Lower leg skin (tissue), 4 donors: Measurements from ENCODE around the gene SERPINA1. TPM values are rescaled to one million over a fixed set of nuclear protein-coding genes. Genes with fewer than 3 reads are reported as not detected.
"Not testable (repeated sequence)": the region's sequence is repeated elsewhere in the genome, so short reads cannot be mapped to it uniquely, and the experiment has no call there.

Experiments used
- DNase-seq, 2 donors: peaks; one replicate each; pipeline ENCODE4 v3.0.0-alpha.2; 2019; ENCODE audit warnings: low spot score in 2 of 2
- H3K4me3 ChIP-seq: fragments of 200-600 bp; sonication (generic); 2 replicates; pipeline ENCODE4 v1.5.1; 2017; ENCODE audit warnings: mild to moderate bottlenecking, low read depth; ENCODE audit not compliant: poor library complexity, severe bottlenecking
- POLR2A ChIP-seq, 2 donors: fragments of 450-650 bp; IDR thresholded peaks; one replicate each; pipeline ENCODE4 v1.6.1; 2016 to 2017; ENCODE audit warnings: antibody characterized with exemption in 2 of 2, mild to moderate bottlenecking in 1 of 2, moderate library complexity in 1 of 2
- WGBS, 2 donors: methylation state at CpG; one replicate each; pipeline ENCODE4 v1.1.5; 2018; 5-methylcytosine and 5-hydroxymethylcytosine counted together
- intact Hi-C: fragments of 100-400 bp; cut with DNase I; formaldehyde crosslinking; loops from one replicate; pipeline ENCODE4 v1.15.0; 2023; ENCODE audit warnings: low total_unique reads
- total RNA-seq, 4 donors: library from RNA; depleted of rRNA; stranded (reverse); fragments of >200 nt; gene quantifications; one replicate each; pipeline ENCODE4 v1.1.0, GENCODE V29; 2016
- TF ChIP-seq, protein P1 (sequence below), 3 donors: fragments of 450-650 bp; IDR thresholded peaks; one replicate each; pipeline ENCODE4 v1.5.1; 2016; ENCODE audit warnings: antibody characterized with exemption in 3 of 3, mild to moderate bottlenecking in 3 of 3, moderate library complexity in 2 of 3

The SERPINA1 gene
- total RNA-seq, 4 donors from 2014 or later = 0.93 to 6.2 (median 3.9) TPM; not detected in 1

DNA sequence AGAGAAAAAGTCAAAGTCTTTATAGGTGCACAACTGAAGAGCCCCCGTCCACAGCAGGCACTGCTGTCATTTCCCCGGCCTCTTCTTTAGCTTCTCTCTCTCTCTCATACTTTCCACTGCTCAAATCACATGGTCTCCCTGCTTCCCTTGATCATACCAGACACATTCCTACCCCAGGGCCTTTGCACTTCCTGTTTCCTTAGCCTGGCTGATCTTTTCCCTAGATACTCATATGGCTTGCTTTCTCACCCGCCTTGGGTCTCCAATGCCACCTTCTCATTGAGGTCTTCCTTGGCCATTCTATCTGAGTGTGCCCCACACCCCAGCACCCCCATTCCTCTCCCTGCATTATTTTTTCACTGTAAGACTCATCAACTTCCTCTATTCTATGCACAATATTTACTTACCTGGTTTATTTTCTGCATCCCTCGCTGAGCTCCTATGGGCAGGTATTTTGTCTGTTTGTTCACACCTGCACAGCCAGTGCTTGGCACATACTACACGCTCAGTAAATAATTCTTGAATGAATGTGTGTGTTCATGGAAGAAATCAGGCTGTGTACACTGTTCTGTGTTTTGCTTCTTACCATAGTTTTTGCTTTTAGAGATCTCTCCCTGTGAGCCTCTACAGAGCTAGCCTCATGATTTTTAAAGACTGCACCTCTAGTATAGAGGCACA is 31.9 kb downstream of the SERPINA1 start:
- DNase-seq = peak in 1 of 2 donors; percentile 63
- no peak for TF ChIP-seq POLR2A (IDR thresholded peaks at IDR 0.05)
- TF ChIP-seq, protein P1, sequence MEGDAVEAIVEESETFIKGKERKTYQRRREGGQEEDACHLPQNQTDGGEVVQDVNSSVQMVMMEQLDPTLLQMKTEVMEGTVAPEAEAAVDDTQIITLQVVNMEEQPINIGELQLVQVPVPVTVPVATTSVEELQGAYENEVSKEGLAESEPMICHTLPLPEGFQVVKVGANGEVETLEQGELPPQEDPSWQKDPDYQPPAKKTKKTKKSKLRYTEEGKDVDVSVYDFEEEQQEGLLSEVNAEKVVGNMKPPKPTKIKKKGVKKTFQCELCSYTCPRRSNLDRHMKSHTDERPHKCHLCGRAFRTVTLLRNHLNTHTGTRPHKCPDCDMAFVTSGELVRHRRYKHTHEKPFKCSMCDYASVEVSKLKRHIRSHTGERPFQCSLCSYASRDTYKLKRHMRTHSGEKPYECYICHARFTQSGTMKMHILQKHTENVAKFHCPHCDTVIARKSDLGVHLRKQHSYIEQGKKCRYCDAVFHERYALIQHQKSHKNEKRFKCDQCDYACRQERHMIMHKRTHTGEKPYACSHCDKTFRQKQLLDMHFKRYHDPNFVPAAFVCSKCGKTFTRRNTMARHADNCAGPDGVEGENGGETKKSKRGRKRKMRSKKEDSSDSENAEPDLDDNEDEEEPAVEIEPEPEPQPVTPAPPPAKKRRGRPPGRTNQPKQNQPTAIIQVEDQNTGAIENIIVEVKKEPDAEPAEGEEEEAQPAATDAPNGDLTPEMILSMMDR (IDR thresholded peaks at IDR 0.05) = no peak
- intact Hi-C loops = no loop called here
- no peak overlapping the region for H3K4me3 ChIP-seq
- WGBS, 2 donors = 78 to 81% methylated on average over 5 of the region's 5 CpGs

DNA sequence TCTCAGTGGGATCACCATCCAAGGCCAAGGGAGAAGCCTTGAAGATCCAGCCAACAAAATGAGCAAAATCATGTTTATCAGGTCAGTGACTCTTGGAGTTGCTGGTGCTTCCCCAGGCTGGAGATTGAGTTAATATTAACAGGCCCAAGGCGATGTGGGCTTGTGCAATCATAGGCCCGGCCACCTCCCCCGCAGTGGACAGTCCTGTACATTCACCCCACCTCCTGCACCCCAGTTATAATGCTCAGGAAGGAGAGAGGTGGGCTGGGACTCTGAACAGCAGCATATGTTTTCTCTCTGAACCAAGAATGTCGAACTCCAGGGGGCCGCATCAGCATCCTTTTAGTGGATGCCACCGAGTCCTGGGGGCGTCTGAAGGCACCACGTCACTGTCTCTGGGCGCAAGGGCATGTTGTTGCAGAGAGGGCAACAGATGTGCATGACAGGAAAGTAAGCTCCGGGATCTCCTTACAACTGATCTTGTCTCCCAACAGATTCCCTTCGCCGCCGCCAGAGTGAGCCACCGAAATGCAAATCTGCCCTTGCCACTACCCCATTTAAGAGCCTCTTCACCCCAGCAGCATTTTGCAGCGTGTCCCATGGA is 33.1 kb downstream of the SERPINA1 start:
- no peak for TF ChIP-seq POLR2A (IDR thresholded peaks at IDR 0.05)
- TF ChIP-seq, protein P1 (IDR thresholded peaks at IDR 0.05) = no peak
- WGBS, 2 donors = 23 to 30% methylated on average over 15 of the region's 15 CpGs
- intact Hi-C loops = no loop called here
- DNase-seq = peak in 1 of 2 donors; percentile 88
- H3K4me3 ChIP-seq = no peak overlapping the region

DNA sequence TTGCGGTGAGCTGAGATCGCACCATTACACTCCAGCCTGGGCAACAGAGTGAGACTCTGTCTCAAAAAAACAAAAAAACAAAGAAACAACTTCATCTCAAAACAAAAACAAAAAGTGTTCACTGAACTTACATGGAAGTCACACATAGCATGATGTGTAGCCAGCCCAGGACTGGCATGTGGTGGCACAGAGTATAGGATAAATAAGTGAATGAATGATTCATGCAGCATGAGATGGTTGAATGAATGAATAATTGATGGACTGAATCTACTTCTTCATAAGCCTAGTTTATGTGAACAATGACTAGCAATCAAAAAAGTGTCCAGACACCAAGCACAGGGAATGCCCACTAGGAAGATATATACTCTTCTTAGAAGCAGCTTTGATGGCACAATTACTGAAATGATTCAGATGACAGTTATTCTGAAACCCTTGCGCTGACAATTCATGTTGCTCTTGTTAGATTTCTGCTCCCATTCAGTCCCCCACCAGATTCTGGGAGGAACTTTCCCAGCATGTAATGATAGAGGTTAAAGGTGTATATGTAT is 33.7 kb downstream of the SERPINA1 start:
- no peak overlapping the region for H3K4me3 ChIP-seq
- intact Hi-C loops = no loop called here
- no peak for TF ChIP-seq POLR2A (IDR thresholded peaks at IDR 0.05)
- TF ChIP-seq, protein P1 (IDR thresholded peaks at IDR 0.05) = no peak
- 95 to 99% methylated on average over 3 of the region's 3 CpGs for WGBS, 2 donors
- no peak for DNase-seq

DNA sequence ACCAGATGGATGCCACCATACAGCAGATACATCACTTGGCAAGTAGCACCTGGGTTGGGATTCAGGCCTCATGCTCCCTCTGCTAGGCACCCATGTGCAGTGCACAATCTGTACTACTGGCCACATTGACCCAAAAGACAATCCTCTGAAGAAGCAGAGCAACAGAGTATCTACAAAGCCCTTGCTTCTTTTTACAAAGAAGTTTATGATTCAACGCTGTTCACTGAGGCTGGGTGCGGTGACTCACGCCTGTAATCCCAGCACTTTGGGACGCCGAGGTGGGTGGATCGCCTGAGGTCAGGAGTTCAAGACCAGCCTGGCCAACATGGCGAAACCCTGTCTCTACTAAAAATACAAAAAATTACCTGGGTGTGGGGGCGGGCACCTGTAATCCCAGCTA is 34.2 kb downstream of the SERPINA1 start:
- intact Hi-C loops, DNase-seq, H3K4me3 ChIP-seq: not testable (repeated sequence)
- WGBS, 2 donors = 92 to 94% methylated on average over 8 of the region's 8 CpGs

DNA sequence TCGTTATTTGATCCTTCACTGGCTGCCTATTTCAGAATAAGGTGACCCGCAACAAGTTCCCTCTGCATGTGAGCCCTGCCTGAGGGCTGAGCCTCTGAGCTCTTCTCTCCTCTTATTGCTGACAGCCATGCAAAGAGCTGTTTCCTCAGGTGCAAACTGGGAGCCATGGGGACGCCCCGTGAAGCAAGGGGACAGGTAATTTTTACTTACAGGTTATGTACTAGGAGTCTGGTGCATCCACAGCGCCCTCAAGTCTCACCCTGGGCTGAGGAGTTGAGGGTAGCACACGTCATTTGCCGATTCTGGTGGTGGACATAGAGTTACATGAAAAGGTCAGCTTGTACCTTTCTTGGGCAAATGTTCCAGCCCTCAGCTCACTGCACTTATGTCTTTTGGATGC is 39.1 kb downstream of the SERPINA1 start:
- 83 to 86% methylated on average over 7 of the region's 7 CpGs for WGBS, 2 donors
- no peak overlapping the region for H3K4me3 ChIP-seq
- intact Hi-C loops = no loop called here
- peak in 1 of 2 donors; percentile 48 for DNase-seq
- TF ChIP-seq POLR2A (IDR thresholded peaks at IDR 0.05) = no peak
- TF ChIP-seq, protein P1 (IDR thresholded peaks at IDR 0.05) = no peak

DNA sequence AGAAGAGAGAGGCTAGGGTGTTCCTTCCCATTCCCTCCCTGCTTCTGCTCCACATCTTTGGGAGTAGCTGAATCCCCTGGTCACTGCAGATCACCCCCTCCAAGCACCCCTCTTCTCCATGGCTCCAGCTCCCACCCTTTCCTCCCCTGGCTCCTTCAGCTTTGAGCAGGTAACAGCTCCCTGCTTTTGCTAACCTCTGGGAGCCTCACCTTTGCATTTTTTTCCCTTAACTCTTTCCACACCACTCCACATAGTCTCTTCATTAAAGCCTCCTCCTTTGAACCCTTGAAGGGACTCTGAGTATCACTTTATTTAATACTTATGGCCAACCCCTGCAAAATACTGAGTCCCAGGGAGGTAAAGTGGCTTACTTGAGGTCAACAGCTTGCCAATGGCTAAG is 39.6 kb downstream of the SERPINA1 start:
- no peak for DNase-seq
- intact Hi-C loops = no loop called here
- TF ChIP-seq, protein P1 (IDR thresholded peaks at IDR 0.05) = no peak
- no peak for TF ChIP-seq POLR2A (IDR thresholded peaks at IDR 0.05)
- no peak overlapping the region for H3K4me3 ChIP-seq
